Upper lobe of left lung (tissue), 4 donors: ENCODE data around the gene PLEK.
"Not testable (repeated sequence)": the region's sequence is repeated elsewhere in the genome, so short reads cannot be mapped to it uniquely, and the experiment has no call there.

ENCODE experiments used
- EP300 ChIP-seq, 4 donors: sonication (generic); formaldehyde crosslinking; IDR thresholded peaks; one replicate each; pipeline ENCODE4 v1.5.1; 2017; ENCODE audit warnings: antibody characterized with exemption in 4 of 4, control low read depth in 2 of 4
- POLR2A ChIP-seq, 4 donors: fragments of 450-650 bp; IDR thresholded peaks; one replicate each; pipeline ENCODE4 v1.5.1; 2016 to 2017; ENCODE audit warnings: antibody characterized with exemption in 4 of 4, mild to moderate bottlenecking in 2 of 4
- TF ChIP-seq, protein P1 (sequence below), 6 experiments: fragments of 450-650 bp in 4 of 6; fragments of 200-600 bp in 2 of 6; sonication (generic) in 2 of 6; IDR thresholded peaks; one replicate each; pipeline ENCODE4 v1.5.1; 2016 to 2019; ENCODE audit warnings: antibody characterized with exemption in 6 of 6

DNA sequence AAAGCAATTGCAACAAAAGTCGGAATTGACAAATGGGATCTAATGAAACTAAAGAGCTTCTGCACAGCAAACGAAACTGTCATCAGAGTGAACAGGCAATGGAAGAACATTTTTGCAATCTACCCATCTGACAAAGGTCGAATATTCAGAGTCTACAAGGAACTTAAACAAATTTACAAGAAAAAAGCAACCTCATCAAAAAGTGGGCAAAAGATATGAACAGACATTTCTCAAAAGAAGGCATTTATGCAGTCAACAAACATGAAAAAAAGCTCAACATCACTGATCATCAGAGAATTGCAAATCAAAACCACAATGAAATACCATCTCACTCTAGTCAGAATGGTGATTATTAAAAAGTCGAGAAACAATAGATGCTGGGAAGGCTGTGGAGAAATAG lies 16.0 kb upstream of the PLEK start:
- TF ChIP-seq, protein P1, sequence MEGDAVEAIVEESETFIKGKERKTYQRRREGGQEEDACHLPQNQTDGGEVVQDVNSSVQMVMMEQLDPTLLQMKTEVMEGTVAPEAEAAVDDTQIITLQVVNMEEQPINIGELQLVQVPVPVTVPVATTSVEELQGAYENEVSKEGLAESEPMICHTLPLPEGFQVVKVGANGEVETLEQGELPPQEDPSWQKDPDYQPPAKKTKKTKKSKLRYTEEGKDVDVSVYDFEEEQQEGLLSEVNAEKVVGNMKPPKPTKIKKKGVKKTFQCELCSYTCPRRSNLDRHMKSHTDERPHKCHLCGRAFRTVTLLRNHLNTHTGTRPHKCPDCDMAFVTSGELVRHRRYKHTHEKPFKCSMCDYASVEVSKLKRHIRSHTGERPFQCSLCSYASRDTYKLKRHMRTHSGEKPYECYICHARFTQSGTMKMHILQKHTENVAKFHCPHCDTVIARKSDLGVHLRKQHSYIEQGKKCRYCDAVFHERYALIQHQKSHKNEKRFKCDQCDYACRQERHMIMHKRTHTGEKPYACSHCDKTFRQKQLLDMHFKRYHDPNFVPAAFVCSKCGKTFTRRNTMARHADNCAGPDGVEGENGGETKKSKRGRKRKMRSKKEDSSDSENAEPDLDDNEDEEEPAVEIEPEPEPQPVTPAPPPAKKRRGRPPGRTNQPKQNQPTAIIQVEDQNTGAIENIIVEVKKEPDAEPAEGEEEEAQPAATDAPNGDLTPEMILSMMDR (IDR thresholded peaks at IDR 0.05): not testable (repeated sequence)
- TF ChIP-seq POLR2A, EP300 (IDR thresholded peaks at IDR 0.05): not testable (repeated sequence)
